Sciatic nerve (tissue), 2 donors: ENCODE data around the gene MRPS5. TPM values are rescaled to one million over a fixed set of nuclear protein-coding genes. Genes with fewer than 3 reads are reported as not detected.
"Not testable (repeated sequence)": the region's sequence is repeated elsewhere in the genome, so short reads cannot be mapped to it uniquely, and the experiment has no call there.

Experiments
- ATAC-seq: fragments of 200-7000 bp; cut with Tn5 transposase; one replicate; pipeline ENCODE4 v1.9.1; 2020; ENCODE audit warnings: mild to moderate bottlenecking, moderate library complexity
- DNase-seq: peaks from one replicate; pipeline ENCODE4 v3.0.0-alpha.2; 2020; ENCODE audit warnings: low spot score
- intact Hi-C: fragments of 100-400 bp; cut with DNase I; formaldehyde crosslinking; loops from one replicate; pipeline ENCODE4 v1.14.2; 2022
- total RNA-seq: library from RNA; stranded (reverse); fragmentation: NEBNext Ultra II Directional; extraction: Animal tissue kit (Norgen Biotek cat#: 25700); gene quantifications from one replicate; pipeline ENCODE4 v1.2.1, GENCODE V29; 2021
- donor health status: DM: no; HTN: no; CAD: no.
- donor health status: DM: no; HTN: no; CAD: no.

MRPS5 gene
- total RNA-seq, 1 donor from 2014 or later = 49.1 TPM

DNA sequence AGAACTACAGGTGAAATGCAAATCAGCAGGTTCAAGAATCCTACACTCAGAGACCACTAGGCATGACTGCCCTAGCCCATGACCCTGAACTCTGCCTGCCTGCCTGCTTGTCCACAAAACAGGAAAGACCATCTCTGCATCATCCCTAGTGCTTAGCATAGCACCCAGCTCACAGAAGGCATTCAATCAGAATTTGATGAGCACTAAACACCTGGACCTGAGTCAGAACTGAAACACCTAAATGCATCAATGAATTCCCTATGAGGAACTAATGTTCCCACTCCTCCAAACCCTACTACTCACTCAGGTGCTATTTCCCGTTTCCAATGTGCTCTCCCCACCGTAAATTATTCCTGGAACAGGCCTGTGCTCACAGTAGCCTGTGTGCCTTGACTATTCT lies 21.7 kb downstream of the MRPS5 start:
- ATAC-seq (no peak), DNase-seq (no peak)
- intact Hi-C loops = no loop called here

DNA sequence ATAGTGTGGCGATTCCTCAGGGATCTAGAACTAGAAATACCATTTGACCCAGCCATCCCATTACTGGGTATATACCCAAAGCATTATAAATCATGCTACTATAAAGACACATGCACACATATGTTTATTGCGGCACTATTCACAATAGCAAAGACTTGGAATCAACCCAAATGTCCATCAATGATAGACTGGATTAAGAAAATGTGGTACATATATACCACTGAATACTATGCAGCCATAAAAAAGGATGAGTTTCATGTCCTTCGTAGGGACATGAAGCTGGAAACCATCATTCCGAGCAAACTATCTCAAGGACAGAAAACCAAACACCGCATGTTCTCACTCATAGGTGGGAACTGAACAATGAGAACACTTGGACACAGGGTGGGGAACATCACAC lies 23.3 kb downstream of the MRPS5 start:
- intact Hi-C loops, ATAC-seq, DNase-seq: not testable (repeated sequence)

DNA sequence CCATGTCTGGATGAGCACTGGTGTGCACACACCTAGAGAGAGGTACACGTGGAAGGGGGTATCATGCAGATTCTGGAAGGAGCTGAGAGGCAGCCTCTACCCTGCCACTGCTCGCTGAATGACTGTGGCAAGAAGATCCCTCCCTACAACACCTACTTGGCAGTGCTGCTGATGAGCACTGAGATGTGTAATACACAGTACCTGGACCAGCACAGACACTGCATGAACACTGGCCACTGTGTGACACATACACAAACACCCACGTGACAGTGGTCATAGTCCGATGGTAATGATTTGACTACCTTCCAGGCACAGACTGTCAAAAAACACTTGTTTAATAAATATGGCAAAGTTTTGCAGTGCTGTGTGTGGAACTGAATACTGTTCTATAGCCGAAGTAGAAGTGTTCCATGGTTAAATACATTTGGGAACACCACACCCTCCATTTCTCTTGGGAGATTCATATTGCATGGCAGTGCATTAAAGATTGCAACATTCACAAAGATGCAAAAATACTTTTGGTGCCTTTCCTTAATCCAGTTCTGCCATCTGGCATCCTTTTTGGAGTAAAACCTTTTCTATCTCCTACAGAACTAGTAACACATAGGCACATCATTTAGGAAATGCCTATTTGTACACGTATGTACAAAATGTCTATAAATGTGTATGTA lies 29.6 kb downstream of the MRPS5 start:
- intact Hi-C loops = no loop called here
- ATAC-seq = no peak
- DNase-seq = no peak

DNA sequence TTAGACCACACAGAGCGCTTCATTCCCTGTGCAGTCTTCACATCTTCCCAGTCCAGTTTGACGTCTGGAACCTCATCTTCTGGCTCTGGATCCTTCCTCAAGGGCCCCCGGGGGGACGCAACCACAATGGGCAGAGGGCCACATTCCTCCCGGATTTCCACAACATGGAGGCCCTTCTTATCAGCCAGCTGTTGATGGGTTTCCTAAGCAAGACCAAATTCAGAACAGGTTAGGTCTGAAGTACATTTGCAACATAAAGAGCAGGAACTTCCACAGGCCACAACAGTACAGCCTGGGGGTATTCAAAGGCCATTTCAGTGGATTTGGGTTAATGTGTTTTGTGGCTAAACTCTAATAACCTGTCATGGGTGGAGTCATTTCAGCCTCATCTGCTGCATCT lies 34.2 kb downstream of the MRPS5 start:
- DNase-seq (no peak), ATAC-seq (no peak)

DNA sequence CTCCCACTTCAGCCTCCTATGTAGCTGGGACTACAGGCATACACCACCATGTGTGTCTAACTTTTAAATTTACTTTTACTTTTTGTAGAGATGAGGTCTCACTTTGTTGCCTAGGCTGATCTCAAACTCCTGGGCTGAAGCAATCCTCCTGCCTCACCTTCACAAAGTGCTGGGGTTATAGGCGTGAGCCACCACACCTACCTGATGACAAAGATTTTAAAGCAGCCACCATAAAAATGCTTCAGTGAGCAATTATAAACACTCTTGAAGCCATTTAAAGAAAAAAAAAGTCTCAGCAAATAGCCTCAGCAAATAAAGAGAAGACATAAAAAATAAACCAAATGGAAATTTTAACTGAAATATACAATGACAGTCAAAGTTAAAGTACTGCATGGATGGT lies 35.6 kb downstream of the MRPS5 start:
- intact Hi-C loops = no loop called here
- DNase-seq (no peak), ATAC-seq (no peak)

More for the DNA sequence above, 34.2 kb downstream of the MRPS5 start:
- intact Hi-C loops = no loop called here

DNA sequence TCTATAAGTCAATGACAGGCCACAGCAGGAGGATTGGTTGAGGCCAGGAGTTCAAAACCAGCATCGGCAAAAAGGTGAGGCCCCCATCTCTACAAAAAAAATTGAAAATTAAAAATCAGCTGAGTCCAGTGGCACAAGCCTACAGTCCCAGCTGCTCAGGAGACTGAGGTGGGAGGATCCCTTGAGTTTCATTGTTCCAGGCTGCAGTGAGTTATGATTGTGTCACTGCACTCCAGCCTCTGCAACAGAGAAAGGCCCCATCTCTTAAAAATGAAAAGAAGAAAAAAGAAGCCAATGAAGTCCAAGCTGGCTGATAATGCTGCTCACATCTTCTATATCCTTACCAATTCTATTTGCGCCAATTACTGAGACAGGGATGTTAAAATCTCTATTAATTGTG lies 39.1 kb downstream of the MRPS5 start:
- no peak for DNase-seq
- no peak for ATAC-seq
- intact Hi-C loops = no loop called here

DNA sequence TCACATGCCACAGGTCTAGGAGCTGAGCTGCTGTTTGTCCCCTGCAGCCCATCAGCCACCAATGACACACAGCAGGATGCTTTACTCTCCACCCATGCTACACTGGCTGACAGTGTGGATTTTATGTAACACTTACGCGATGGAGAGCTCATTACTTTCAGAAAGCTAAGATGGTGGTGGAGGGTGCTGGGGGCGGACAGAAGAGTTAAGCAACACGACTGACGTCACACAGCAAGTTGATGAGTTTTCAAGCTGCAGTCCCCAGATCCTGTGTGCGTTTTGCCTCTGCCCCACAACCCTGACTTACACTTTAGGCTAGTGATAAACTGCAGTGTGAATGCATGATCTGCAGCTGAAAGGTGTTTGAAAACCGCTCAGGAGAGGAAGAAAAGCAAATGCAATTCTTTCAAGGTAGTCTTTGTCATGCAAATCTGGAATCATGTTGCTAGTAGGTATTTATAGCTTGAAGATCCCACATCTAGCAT lies 42.4 kb downstream of the MRPS5 start:
- ATAC-seq (no peak), DNase-seq (no peak)
- intact Hi-C loops = loop anchor here (10.0 kb wide), 1 partner anchor 54 kb away; the partner anchor contains the start of gene MAL

DNA sequence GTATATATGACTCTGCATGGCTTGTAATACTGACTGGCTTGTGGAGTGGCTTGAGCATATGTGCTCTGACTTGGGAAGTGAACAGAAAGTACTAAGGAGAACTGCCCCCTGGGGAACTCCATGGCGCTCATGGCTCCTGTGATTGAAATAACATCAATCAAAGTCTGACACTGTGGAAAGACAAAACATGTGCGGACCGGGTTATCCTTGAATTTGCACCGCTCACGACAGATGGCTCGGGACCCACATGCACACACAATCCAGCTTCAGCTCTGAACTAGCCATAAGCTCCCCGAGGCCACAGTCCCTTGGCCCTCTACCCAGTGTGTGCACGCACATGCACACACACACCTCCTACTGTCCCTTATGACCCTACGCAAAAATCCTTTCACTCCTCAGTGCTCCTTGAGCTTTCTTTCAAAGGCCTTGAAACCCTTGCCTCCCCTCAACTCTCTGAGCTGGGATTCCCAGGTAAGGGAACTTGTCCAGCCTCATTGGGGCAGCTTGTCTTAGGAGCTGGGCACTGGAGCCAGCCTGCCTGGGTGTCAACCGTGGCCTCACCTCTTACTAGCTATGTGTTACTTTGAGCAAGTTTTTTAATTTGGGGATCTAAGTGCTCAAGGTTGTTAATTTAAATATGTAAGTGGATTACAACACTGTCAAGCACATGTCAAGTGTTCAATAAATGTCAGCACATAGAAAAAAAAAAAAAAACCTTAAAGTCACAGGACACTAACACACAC lies 43.6 kb downstream of the MRPS5 start:
- no peak for DNase-seq
- no peak for ATAC-seq
- intact Hi-C loops = loop anchor here (10.0 kb wide), 1 partner anchor 53 kb away; the partner anchor contains the start of gene MAL

DNA sequence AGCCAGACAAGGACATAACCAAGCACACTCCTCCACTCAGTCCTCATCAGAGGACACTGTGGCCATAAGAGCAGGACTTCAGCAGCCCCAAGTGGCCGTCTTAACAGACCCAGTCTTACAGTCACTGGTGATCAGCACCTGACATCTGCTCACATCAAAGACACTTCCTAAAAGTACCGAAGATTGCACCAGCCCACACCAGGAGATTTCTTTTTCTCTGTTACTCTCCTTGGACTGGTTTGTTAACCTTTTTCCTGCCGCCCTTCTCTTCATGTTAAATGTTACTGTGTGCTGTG lies 44.1 kb downstream of the MRPS5 start:
- DNase-seq (no peak), ATAC-seq (peak; percentile 56)
- intact Hi-C loops = loop anchor here (10.0 kb wide), 1 partner anchor 53 kb away; the partner anchor contains the start of gene MAL

DNA sequence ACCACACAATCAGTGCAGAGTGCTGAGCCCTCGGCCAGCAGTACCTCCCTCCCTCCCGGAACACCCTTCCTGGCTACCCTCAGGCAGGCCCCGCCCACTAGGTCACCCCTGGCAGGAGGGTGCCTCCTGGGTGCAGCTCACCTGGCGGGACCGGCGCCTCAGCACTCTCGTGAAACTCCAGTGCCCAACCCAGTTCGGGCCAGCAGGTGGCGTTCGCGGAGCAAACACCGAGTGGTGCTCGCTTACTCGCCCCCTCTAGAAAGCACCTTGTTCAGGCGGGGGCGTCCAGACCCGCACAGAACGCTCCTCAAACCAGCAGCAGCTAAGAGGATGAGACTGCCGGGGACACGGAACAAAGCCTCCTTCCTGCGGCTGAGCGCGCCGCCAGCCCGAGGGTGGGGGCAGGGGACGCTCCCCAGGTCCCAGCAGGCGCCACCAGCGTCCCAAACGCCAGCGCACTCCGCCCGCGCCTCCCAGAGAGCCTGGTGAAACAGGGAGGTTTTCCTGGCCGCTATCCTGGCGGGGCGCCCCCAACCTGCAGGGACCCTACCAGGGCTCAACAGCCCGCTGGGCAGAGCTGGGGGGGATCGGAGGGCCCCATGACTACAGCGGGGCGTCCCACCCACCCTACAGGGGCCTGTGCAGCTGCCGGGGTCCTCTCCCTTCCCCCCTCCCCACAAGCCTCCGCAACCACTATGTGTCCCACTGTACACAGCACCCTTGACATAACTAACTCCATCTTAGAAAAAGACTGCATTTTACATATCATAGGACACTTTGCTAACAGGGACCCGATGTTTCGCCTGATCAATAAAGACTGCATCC lies 44.7 kb downstream of the MRPS5 start:
- ATAC-seq (peak; percentile 76), DNase-seq (peak; percentile 86)
- intact Hi-C loops = loop anchor here (10.0 kb wide), 1 partner anchor 52 kb away; the partner anchor contains the start of gene MAL

DNA sequence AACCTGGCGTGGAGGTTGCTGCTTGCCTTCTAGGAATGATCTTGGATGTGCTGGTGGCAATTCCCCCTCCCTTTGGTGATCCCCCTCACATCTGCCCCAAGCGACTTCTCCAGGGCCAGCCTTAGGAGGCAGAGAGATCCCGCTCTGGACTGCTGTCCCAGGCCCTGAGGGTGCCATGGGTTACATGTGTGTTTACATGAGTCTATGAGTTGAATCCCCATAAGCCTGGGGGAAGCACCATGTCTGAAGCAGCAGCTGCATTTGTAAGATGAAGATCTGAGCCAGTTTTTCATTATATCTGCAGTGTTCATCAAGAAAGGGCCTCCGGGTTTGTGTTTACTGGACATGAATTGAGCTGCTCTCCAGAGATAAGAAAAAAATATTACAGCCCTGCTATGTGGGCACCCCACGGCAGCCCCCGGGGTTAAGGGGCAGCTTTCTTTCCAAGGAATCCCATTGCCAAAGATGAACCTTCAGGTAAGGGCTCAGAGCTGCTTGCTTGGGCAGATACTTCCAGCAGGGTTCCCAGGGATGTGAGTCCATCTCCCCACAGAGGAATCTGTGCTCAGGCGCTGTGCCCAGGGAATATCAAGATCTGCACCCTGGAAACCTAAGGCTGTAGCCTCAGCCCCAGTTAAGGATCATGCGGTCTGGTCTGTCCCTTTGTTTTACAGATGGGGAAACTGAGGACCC lies 46.0 kb downstream of the MRPS5 start:
- DNase-seq (no peak), ATAC-seq (no peak)
- intact Hi-C loops = loop anchor here (10.0 kb wide), 1 partner anchor 51 kb away; the partner anchor contains the start of gene MAL

DNA sequence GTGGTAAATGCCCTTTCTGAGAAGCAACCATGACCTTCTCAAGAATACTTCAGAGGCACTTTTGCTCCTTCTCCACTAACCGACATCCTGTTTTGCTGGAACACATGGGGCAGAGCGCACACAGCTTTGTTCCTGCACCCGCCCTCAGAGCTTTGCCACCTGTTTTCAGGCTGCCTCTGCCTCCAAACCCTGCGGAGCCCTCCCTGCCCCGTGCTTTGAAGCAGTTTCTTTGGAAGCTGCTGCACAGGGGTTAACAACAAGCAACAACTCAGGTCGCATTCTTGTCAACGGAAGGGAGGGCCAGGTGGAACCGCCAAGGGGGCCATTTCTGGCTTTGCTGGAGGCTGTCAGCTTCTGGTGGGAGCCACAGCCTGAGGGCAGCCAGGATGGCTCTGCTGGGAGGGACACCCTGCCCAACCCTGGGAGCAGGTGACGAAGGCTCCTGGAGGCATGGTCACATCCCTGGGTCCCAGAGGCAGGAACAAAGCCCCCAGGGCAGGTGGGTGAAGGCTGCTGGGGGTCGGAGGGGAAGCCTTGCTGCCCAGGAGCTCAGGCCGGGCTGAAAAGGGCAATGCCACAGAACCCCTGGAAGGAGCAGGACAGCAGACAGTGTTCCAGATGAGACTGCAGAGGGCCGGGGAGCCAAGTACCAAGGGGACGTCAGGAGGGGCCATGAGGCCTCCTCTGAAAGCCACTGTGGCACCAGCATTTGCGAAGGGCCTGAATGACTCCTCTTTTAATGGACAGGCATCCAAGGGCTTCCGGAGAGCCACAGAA lies 46.8 kb downstream of the MRPS5 start:
- intact Hi-C loops = loop anchor here (10.0 kb wide), 1 partner anchor 50 kb away; the partner anchor contains the start of gene MAL
- ATAC-seq (no peak), DNase-seq (no peak)

DNA sequence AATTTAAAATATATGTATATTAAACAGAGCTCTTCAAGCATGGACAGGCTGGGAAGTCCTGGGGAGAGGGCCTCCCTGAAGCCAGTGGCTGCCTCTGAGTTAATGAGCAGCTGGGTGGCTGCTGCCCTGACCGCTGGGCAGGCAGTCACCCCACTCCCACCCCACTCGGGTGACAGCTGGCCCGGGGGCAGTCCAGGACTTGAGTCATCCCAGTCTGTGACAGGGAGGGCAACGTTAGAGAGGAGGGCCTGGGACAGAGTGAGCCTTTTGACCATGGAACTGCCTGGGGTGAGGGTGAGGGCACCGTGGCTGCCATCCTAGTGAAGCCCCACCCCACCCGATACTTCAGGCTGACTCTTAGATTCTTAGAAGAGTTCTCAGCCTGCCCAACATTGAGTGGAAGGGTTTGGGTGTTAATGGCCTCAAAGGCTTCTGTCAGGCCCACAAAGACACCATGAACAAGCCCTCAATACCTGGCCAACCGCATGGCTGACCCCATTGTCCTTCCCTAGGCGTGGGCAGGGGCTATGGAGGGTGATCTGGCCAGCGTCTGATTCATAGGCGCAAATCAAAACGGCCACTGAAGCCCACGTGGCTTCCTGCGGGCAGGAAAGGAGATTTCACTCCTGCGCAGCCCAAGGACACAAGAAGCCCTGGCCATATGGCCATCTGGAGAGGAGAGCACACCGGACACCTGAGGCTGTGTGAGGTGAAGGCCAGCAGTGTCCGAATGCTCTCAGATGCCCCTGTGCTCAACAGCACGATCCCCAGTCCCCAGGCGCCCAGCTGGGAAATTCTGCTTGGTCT lies 47.5 kb downstream of the MRPS5 start:
- ATAC-seq = no peak
- intact Hi-C loops = loop anchor here (10.0 kb wide), 1 partner anchor 49 kb away; the partner anchor contains the start of gene MAL
- DNase-seq = no peak

DNA sequence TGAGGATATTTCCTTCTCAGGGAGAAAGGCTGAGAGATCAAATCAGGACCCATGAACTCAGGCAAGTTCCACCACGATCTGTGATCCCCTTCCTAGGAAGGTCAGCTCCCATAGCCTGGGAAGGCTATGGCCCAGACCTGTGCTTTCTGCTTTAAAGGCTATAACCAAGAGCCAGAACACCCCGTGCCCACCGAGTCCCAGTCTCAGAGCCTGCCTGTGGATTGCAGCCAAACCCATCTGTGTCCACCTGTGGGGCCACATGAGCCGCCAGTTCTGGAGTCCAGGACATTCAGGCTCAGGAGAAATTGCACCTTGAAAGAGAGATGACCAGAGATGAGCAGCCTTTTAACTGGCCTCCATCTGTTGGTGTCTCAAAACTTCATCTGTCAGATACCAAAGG lies 49.2 kb downstream of the MRPS5 start:
- ATAC-seq = no peak
- intact Hi-C loops = loop anchor here (10.0 kb wide), 1 partner anchor 48 kb away; the partner anchor contains the start of gene MAL
- no peak for DNase-seq

DNA sequence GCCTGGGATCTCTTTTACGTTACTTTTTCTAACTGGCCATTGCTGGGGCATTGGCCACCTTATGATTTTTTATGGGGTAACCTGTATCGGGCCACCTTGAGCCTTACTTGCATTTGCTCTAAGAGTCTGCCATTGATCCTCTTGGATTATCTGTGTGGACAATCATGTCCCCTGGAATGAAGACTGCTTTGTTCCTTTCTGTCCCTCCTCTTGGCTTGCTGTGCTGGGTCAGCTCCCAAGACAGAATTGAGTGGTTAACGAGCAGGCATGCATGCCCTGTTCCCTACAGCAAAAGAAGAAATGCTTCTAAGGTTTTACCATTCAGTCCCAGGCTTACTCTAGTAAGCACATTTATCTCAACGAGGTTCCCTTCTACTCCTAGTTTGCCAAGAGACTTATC lies 49.8 kb downstream of the MRPS5 start:
- ATAC-seq (no peak), DNase-seq (no peak)
- intact Hi-C loops = loop anchor here (10.0 kb wide), 1 partner anchor 47 kb away; the partner anchor contains the start of gene MAL

DNA sequence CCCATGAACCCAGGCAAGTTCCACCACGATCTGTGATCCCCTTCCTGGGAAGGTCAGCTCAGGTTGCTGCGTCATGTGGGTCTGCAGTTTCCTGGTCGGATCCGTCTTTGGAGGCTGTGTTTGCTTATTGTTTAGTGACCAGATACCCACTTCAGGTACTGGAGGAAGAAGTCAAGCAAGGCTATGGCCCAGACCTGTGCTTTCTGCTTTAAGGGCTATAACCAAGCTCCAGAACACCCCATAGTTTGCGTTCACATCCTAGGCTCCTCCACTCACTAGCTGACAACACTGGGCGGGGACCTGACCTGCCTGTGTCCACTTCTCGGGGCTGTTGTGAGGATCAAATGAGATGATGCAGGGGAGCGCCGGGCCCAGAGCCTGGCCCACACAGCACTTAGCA lies 52.1 kb downstream of the MRPS5 start:
- DNase-seq (no peak), ATAC-seq (no peak)
- intact Hi-C loops = no loop called here

DNA sequence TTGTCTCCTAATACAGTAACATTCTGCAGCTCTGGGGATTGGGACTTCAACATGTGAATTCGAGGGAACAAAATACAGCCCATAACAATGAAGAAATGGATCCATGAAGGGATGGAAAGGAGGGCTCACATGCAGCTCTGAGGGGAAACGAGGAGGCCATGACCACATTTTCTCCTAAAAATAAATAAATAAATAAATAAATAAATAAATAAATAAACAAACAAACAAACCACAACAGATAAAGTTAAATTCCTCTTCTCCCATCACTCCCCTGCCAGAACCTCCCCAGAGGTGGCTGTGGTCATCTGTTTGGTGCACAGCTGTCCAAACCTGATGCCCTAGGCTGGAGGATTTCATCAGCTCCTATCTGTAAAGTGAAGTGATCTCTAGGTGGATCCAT lies 53.4 kb downstream of the MRPS5 start:
- intact Hi-C loops = no loop called here
- DNase-seq = no peak
- no peak for ATAC-seq
